SK-N-SH (cell line): ENCODE results near the gene KLHL18. TPM values are rescaled to one million over a fixed set of nuclear protein-coding genes. Genes with fewer than 3 reads are reported as not detected.

ENCODE experiments used
- CTCF ChIA-PET: fragments of 300-600, 350-600 bp; formaldehyde crosslinking; extraction: SDS; loops from one replicate; lab custom pipeline; 2021; lab: Yijun Ruan, JAX
- POLR2A ChIA-PET: fragments of 350-600 bp; sonication (Branson Sonifier 250); formaldehyde crosslinking; extraction: SDS; loops from one replicate; lab custom pipeline; 2020; ENCODE audit warnings: antibody characterized with exemption, inconsistent platforms; lab: Yijun Ruan, JAX
- DNase-seq: peaks from one replicate; pipeline ENCODE4 v3.0.0; 2012
- H2AFZ ChIP-seq: fragments of 200-600 bp; sonication (generic); 2 replicates; pipeline ENCODE4 v1.8.1; 2016; ENCODE audit warnings: antibody characterized with exemption, mild to moderate bottlenecking, low read depth
- H3F3A ChIP-seq: fragments of 200-600 bp; sonication (generic); replicated peaks from 2 replicates; pipeline ENCODE3; 2016; ENCODE audit warnings: antibody characterized with exemption, mild to moderate bottlenecking; ENCODE audit not compliant: insufficient read depth
- H3K27ac ChIP-seq, 2 experiments: fragments of 200-500 bp in 1 of 2; fragments of 200-600 bp in 1 of 2; sonication (Bioruptor generic) in 1 of 2; sonication (generic), shearing (Covaris generic) in 1 of 2; 2 replicates each; pipeline versions ENCODE4 v1.5.1 to v1.6.1; 2014 to 2016; ENCODE audit warnings: low read depth in 2 of 2, inconsistent platforms in 1 of 2, low read length in 1 of 2, mild to moderate bottlenecking in 1 of 2, mixed read lengths in 1 of 2
- H3K27me3 ChIP-seq: fragments of 200-600 bp; sonication (generic), shearing (Covaris generic); 2 replicates; pipeline ENCODE4 v1.6.1; 2016; ENCODE audit warnings: mixed run types; ENCODE audit not compliant: insufficient read depth
- H3K36me3 ChIP-seq, 2 experiments: fragments of 200-500 bp in 1 of 2; fragments of 200-600 bp in 1 of 2; sonication (Bioruptor generic) in 1 of 2; sonication (generic) in 1 of 2; replicated peaks in 1 of 2; 2 replicates each; pipeline versions ENCODE3 to v1.5.1; 2014 to 2016; ENCODE audit warnings: low read length in 1 of 2, mild to moderate bottlenecking in 1 of 2; ENCODE audit not compliant: insufficient read depth in 2 of 2, control insufficient read depth in 1 of 2
- H3K4me1 ChIP-seq, 2 experiments: fragments of 200-500 bp in 1 of 2; fragments of 200-600 bp in 1 of 2; sonication (Bioruptor generic) in 1 of 2; sonication (generic), shearing (Covaris generic) in 1 of 2; 2 replicates each; pipeline versions ENCODE4 v1.5.1 to v1.6.1; 2014 to 2016; ENCODE audit warnings: low read depth in 1 of 2, low read length in 1 of 2, mixed run types in 1 of 2; ENCODE audit not compliant: insufficient read depth in 2 of 2, control insufficient read depth in 1 of 2
- H3K4me2 ChIP-seq: fragments of 200-600 bp; sonication (generic), shearing (Covaris generic); 2 replicates; pipeline ENCODE4 v1.6.1; 2017; ENCODE audit warnings: mixed run types
- H3K4me3 ChIP-seq, 2 experiments: fragments of 200-500 bp in 1 of 2; fragments of 200-600 bp in 1 of 2; sonication (Bioruptor generic) in 1 of 2; sonication (generic), shearing (Covaris generic) in 1 of 2; 2 replicates each; pipeline versions ENCODE4 v1.5.1 to v1.8.1; 2014 to 2016; ENCODE audit warnings: low read depth in 2 of 2, inconsistent platforms in 1 of 2, low read length in 1 of 2, mild to moderate bottlenecking in 1 of 2, mixed read lengths in 1 of 2, moderate library complexity in 1 of 2
- H3K79me2 ChIP-seq: fragments of 200-600 bp; sonication (generic); 2 replicates; pipeline ENCODE4 v1.8.1; 2017; ENCODE audit warnings: mild to moderate bottlenecking; ENCODE audit not compliant: insufficient read depth
- H3K9ac ChIP-seq: fragments of 200-600 bp; sonication (generic); 2 replicates; pipeline ENCODE4 v1.6.1; 2017; ENCODE audit warnings: mixed run types
- H3K9me2 ChIP-seq: fragments of 200-600 bp; sonication (generic); 2 replicates; pipeline ENCODE4 v1.6.1; 2017; ENCODE audit warnings: mixed run types
- H3K9me3 ChIP-seq: fragments of 200-600 bp; sonication (generic); 2 replicates; pipeline ENCODE4 v1.6.1; 2017; ENCODE audit warnings: mixed run types, mild to moderate bottlenecking, moderate library complexity
- H4K20me1 ChIP-seq: fragments of 200-600 bp; sonication (generic); 2 replicates; pipeline ENCODE4 v1.6.1; 2017; ENCODE audit warnings: mild to moderate bottlenecking, mixed run types; ENCODE audit not compliant: insufficient read depth
- CHD2 ChIP-seq: fragments of 150-350 bp; IDR thresholded peaks from 2 replicates; pipeline ENCODE4 v1.6.1; 2018; ENCODE audit warnings: low read length; ENCODE audit not compliant: partially characterized antibody
- EP300 ChIP-seq, 2 experiments: IDR thresholded peaks; 2 replicates each; pipeline versions ENCODE4 v1.4.0 to v1.6.1; 2012; ENCODE audit warnings: borderline replicate concordance in 1 of 2, low read depth in 1 of 2, low read length in 1 of 2
- GABPA ChIP-seq: IDR thresholded peaks from 2 replicates; pipeline ENCODE4 v1.4.0; 2012; ENCODE audit warnings: low read depth, mild to moderate bottlenecking
- JUND ChIP-seq: IDR thresholded peaks from 2 replicates; pipeline ENCODE4 v1.4.0; 2012
- RFX5 ChIP-seq: IDR thresholded peaks from 2 replicates; pipeline ENCODE4 v1.6.1; 2012; ENCODE audit warnings: mild to moderate bottlenecking, improper control_type of control experiment, low read length
- WGBS: methylation state at CpG from one replicate; pipeline ENCODE4 v1.1.6; 2017; ENCODE audit warnings: low lambda C conversion rate; 5-methylcytosine and 5-hydroxymethylcytosine counted together
- polyA plus RNA-seq, 3 experiments: library from polyadenylated mRNA; depleted of rRNA; stranded (reverse); fragments of >200 nt; gene quantifications; 2 replicates each; pipeline ENCODE4 v1.2.3, GENCODE V29; 2012
- TF ChIP-seq, protein P1 (sequence below): IDR thresholded peaks from 2 replicates; pipeline ENCODE4 v1.6.1; 2012; ENCODE audit warnings: mild to moderate bottlenecking, low read depth, low read length, moderate library complexity
- TF ChIP-seq, protein P2 (sequence below): IDR thresholded peaks from 2 replicates; pipeline ENCODE4 v1.4.0; 2012; ENCODE audit warnings: low read depth, borderline replicate concordance
- TF ChIP-seq, protein P3 (sequence below): fragments of 150-350 bp; IDR thresholded peaks from 2 replicates; pipeline ENCODE4 v1.6.1; 2016; ENCODE audit warnings: mild to moderate bottlenecking, low read depth, low read length

Gene KLHL18
- polyA plus RNA-seq, 1 of the 3 experiments (the other 2 are of a cell fraction): 55.2 TPM

DNA sequence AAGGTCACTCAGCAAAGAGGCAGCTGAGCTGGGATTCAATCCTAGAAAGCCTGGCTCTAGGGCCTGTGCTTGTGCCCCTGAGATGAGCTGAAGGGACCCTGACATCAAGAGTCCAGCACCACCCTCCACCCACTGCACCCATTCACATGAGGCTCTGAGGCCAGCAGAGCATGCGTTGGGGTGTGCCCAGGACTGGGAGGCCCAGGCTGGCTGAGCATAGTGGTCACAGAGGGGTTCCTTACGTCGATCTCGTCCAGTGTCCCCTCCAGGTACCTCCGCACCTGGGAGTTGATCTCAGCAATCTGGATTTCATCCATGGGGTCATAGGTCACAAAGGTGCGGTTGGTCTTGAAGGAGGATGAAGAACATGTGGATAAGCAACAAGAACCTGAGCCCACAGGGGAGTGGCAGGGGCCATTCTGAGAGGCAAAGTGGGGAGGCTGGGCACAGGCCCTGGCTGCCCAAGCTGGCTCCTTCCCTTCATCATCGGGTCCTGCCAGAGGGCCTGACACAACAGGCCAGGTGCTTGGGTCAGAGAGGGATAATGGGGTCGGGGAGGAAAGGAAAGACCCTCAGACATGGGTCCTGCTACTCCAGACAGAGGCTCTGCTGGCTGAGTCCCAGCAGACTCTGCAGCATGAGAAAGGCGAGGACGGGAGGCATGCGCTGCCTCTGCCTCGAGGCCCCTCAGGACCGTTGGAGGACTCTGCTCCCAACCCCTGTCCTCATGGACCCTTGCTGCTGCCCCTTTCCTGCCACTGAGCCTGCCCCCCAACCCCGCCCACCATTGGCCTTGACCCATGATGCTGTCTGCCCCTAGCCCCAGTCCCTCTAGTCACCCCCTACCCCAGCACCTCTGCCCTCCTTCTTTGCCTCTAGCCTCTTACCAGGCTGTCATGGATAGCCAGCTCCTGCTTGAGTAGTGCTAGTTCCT lies 35.3 kb upstream of the KLHL18 start:
- Histone ChIP-seq H3K27me3 (no peaks in the 10 kb centered on the region), H3K9me2 (no peaks in the 10 kb centered on the region), H3K27ac (no peak overlapping the region), H2AFZ (no peak overlapping the region), H3K4me3 (no peak overlapping the region)
- no peak for DNase-seq
- no peak for TF ChIP-seq CHD2
- no peak for TF ChIP-seq EP300 (IDR thresholded peaks at IDR 0.05; ENCODE audit: borderline replicate concordance in 1 of 2, low read depth in 1 of 2, low read length in 1 of 2)
- TF ChIP-seq, protein P1, sequence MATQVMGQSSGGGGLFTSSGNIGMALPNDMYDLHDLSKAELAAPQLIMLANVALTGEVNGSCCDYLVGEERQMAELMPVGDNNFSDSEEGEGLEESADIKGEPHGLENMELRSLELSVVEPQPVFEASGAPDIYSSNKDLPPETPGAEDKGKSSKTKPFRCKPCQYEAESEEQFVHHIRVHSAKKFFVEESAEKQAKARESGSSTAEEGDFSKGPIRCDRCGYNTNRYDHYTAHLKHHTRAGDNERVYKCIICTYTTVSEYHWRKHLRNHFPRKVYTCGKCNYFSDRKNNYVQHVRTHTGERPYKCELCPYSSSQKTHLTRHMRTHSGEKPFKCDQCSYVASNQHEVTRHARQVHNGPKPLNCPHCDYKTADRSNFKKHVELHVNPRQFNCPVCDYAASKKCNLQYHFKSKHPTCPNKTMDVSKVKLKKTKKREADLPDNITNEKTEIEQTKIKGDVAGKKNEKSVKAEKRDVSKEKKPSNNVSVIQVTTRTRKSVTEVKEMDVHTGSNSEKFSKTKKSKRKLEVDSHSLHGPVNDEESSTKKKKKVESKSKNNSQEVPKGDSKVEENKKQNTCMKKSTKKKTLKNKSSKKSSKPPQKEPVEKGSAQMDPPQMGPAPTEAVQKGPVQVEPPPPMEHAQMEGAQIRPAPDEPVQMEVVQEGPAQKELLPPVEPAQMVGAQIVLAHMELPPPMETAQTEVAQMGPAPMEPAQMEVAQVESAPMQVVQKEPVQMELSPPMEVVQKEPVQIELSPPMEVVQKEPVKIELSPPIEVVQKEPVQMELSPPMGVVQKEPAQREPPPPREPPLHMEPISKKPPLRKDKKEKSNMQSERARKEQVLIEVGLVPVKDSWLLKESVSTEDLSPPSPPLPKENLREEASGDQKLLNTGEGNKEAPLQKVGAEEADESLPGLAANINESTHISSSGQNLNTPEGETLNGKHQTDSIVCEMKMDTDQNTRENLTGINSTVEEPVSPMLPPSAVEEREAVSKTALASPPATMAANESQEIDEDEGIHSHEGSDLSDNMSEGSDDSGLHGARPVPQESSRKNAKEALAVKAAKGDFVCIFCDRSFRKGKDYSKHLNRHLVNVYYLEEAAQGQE: no peak
- no peak for TF ChIP-seq JUND
- TF ChIP-seq, protein P2, sequence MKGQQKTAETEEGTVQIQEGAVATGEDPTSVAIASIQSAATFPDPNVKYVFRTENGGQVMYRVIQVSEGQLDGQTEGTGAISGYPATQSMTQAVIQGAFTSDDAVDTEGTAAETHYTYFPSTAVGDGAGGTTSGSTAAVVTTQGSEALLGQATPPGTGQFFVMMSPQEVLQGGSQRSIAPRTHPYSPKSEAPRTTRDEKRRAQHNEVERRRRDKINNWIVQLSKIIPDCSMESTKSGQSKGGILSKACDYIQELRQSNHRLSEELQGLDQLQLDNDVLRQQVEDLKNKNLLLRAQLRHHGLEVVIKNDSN: no peak
- no peak for TF ChIP-seq RFX5
- TF ChIP-seq GABPA: no peak
- TF ChIP-seq, protein P3, sequence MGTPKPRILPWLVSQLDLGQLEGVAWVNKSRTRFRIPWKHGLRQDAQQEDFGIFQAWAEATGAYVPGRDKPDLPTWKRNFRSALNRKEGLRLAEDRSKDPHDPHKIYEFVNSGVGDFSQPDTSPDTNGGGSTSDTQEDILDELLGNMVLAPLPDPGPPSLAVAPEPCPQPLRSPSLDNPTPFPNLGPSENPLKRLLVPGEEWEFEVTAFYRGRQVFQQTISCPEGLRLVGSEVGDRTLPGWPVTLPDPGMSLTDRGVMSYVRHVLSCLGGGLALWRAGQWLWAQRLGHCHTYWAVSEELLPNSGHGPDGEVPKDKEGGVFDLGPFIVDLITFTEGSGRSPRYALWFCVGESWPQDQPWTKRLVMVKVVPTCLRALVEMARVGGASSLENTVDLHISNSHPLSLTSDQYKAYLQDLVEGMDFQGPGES: no peak
- TF ChIP-seq, all 33 proteins: peak for 0
- ChIA-PET CTCF (no interaction called here), POLR2A (no interaction called here)
- Histone ChIP-seq H3K9me3 (no peaks in the 10 kb centered on the region), H4K20me1 (no peaks in the 10 kb centered on the region), H3K79me2 (no peaks in the 10 kb centered on the region), H3K9ac (no peak overlapping the region), H3K4me2 (no peak overlapping the region), H3K36me3 (no peaks in the 10 kb centered on the region), H3K4me1 (no peaks in the 10 kb centered on the region; a peak in 1 of 4 replicates), H3F3A (no peaks in the 10 kb centered on the region)
- WGBS: 90% methylated on average over 9 of the region's 14 CpGs
